PC-9 (cell line): ENCODE results near the gene ATP1B1.

Source experiments
- EZH2 ChIP-seq: fragments of 200-600 bp; sonication (generic); IDR thresholded peaks from 2 replicates; pipeline ENCODE4 v1.8.0; 2017; ENCODE audit warnings: antibody characterized with exemption, low read depth
- TF ChIP-seq, protein P1 (sequence below): fragments of 200-600 bp; sonication (generic); conservative IDR thresholded peaks from 2 replicates; pipeline ENCODE4 v1.6.1; 2017; ENCODE audit warnings: mixed run types, antibody characterized with exemption, mild to moderate bottlenecking, moderate library complexity

DNA sequence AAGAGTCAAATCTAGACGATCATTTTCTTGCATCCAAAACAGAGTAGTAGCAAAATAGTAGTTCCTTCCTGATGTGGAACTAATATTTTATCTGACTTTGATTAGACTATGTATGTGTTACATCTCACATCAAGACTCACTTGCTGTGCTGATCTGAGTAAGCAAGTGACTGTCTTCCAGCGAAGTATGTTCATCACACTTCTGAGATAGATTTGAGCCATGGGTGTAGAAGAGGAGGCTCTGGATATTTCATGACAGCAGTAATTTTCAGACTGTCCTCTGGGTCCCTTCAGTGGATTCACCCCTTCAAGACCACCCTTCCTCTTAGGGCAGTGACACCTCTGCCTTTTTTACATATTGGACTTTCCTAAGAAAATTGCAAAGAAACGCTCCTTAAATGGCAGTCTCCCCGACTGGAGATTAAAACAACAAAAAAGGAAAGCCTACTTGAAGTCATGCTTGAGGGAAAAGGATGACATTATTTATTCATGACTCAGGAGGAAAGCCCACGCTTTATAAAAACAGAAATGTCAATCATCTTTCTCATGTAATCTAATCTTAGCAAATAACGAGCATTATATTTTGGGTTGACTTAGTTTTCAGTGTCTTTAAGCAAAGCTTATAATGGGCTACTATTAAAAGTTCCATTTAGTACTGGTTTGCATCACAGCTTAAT lies 22.8 kb downstream of the ATP1B1 start:
- TF ChIP-seq, protein P1, sequence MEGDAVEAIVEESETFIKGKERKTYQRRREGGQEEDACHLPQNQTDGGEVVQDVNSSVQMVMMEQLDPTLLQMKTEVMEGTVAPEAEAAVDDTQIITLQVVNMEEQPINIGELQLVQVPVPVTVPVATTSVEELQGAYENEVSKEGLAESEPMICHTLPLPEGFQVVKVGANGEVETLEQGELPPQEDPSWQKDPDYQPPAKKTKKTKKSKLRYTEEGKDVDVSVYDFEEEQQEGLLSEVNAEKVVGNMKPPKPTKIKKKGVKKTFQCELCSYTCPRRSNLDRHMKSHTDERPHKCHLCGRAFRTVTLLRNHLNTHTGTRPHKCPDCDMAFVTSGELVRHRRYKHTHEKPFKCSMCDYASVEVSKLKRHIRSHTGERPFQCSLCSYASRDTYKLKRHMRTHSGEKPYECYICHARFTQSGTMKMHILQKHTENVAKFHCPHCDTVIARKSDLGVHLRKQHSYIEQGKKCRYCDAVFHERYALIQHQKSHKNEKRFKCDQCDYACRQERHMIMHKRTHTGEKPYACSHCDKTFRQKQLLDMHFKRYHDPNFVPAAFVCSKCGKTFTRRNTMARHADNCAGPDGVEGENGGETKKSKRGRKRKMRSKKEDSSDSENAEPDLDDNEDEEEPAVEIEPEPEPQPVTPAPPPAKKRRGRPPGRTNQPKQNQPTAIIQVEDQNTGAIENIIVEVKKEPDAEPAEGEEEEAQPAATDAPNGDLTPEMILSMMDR = no peak
- TF ChIP-seq EZH2 = no peak
